Vagina (tissue), 2 donors: ENCODE results near the gene SELENON.

Experiments
- CTCF ChIP-seq, 3 experiments: fragments of 450-650 bp in 2 of 3; fragments of 200-600 bp in 1 of 3; sonication (generic) in 1 of 3; IDR thresholded peaks; one replicate each; pipeline ENCODE4 v1.5.1; 2017 to 2019; ENCODE audit warnings: antibody characterized with exemption in 3 of 3, mild to moderate bottlenecking in 2 of 3, moderate library complexity in 2 of 3
- POLR2A ChIP-seq, 2 donors: fragments of 450-650 bp; IDR thresholded peaks; one replicate each; pipeline ENCODE4 v1.6.1; 2017; ENCODE audit warnings: antibody characterized with exemption in 2 of 2, mild to moderate bottlenecking in 2 of 2, moderate library complexity in 2 of 2

GRCh38 chr1:25804244-25804963 is 4.4 kb downstream of the SELENON start:
- TF ChIP-seq CTCF (IDR thresholded peaks at IDR 0.05) = no peak
- TF ChIP-seq POLR2A (IDR thresholded peaks at IDR 0.05) = no peak
